HG02885 (cell line): ENCODE data around the gene HCST.
"Not testable (repeated sequence)": the region's sequence is repeated elsewhere in the genome, so short reads cannot be mapped to it uniquely, and the experiment has no call there.

ENCODE experiments used
- ATAC-seq: cut with Tn5 transposase; IDR thresholded peaks from one replicate; pipeline ENCODE4 v1.9.1; 2021; ENCODE audit warnings: mild to moderate bottlenecking; ENCODE audit not compliant: unreplicated experiment, poor library complexity

HCST gene

GRCh38 chr19:35879068-35879467, 23.3 kb upstream of the HCST start:
- ATAC-seq, result no peak

GRCh38 chr19:35879770-35880317, 22.5 kb upstream of the HCST start:
- ATAC-seq, result no peak

GRCh38 chr19:35882114-35882832, 20.1 kb upstream of the HCST start:
- no peak for ATAC-seq

- ATAC-seq, result no peak
Measured at GRCh38 chr19:35883882-35884281, 18.4 kb upstream of the HCST start.

- no peak for ATAC-seq
Measured at GRCh38 chr19:35885225-35885738, 17.0 kb upstream of the HCST start.

- ATAC-seq, result no peak
Measured at GRCh38 chr19:35885904-35886303, 16.4 kb upstream of the HCST start.

- no peak for ATAC-seq
Measured at GRCh38 chr19:35887197-35887596, 15.1 kb upstream of the HCST start.

GRCh38 chr19:35888398-35888797, 13.9 kb upstream of the HCST start:
- ATAC-seq, result no peak

GRCh38 chr19:35889370-35890112, 12.8 kb upstream of the HCST start:
- ATAC-seq, result no peak

GRCh38 chr19:35890113-35890650, 12.1 kb upstream of the HCST start:
- ATAC-seq, result no peak

GRCh38 chr19:35891819-35892218, 10.5 kb upstream of the HCST start:
- ATAC-seq, result not testable (repeated sequence)

- no peak for ATAC-seq
Measured at GRCh38 chr19:35894342-35894741, 8.0 kb upstream of the HCST start.

GRCh38 chr19:35895911-35896642, 6.3 kb upstream of the HCST start:
- no peak for ATAC-seq

- no peak for ATAC-seq
Measured at GRCh38 chr19:35896643-35897040, 5.7 kb upstream of the HCST start.

- no peak for ATAC-seq
Measured at GRCh38 chr19:35897706-35898451, 4.5 kb upstream of the HCST start.

- ATAC-seq, result no peak
Measured at GRCh38 chr19:35898499-35898809, 3.9 kb upstream of the HCST start.

- peak; percentile 57 for ATAC-seq
Measured at GRCh38 chr19:35899547-35900214, 2.6 kb upstream of the HCST start.

- ATAC-seq, result no peak
Measured at GRCh38 chr19:35901055-35901644, 1.2 kb upstream of the HCST start.

- no peak for ATAC-seq
Measured at GRCh38 chr19:35902870-35903475, 644 bp downstream of the HCST start.
